Esophagus muscularis mucosa (tissue), 4 donors: ENCODE measurements around the gene VIPAS39. TPM values are rescaled to one million over a fixed set of nuclear protein-coding genes. Genes with fewer than 3 reads are reported as not detected.

Source experiments
- DNase-seq: peaks from one replicate; pipeline ENCODE4 v3.0.0-alpha.2; 2017; ENCODE audit errors: extremely low spot score
- H3K27ac ChIP-seq, 4 donors: fragments of 200-600 bp; sonication (generic); replicated peaks in 1 of 4; 1 replicate in 3 of 4; 2 replicates in 1 of 4; pipeline ENCODE4 v1.5.1; 2016 to 2019; ENCODE audit warnings: mild to moderate bottlenecking in 1 of 4
- H3K27me3 ChIP-seq, 4 donors: fragments of 200-600 bp; sonication (generic); one replicate each; pipeline versions ENCODE4 v1.5.1 to v1.6.0; 2016 to 2019
- H3K36me3 ChIP-seq, 4 donors: fragments of 200-600 bp; sonication (generic); one replicate each; pipeline ENCODE4 v1.5.1; 2016 to 2019
- H3K4me1 ChIP-seq, 4 donors: fragments of 200-600 bp; sonication (generic); one replicate each; pipeline ENCODE4 v1.5.1; 2016 to 2019
- H3K4me3 ChIP-seq, 4 donors: fragments of 200-600 bp; sonication (generic); 1 replicate in 2 of 4; 2 replicates in 2 of 4; pipeline ENCODE4 v1.5.1; 2016 to 2019; ENCODE audit warnings: mild to moderate bottlenecking in 4 of 4, moderate library complexity in 1 of 4
- H3K9me3 ChIP-seq, 4 donors: fragments of 200-600 bp; sonication (generic); 1 replicate in 3 of 4; 2 replicates in 1 of 4; pipeline ENCODE4 v1.5.1; 2016 to 2019
- CTCF ChIP-seq, 3 experiments: fragments of 200-600 bp in 2 of 3; fragments of 450-650 bp in 1 of 3; sonication (generic) in 2 of 3; IDR thresholded peaks; one replicate each; pipeline ENCODE4 v1.5.1; 2017 to 2019; ENCODE audit warnings: antibody characterized with exemption in 3 of 3, mild to moderate bottlenecking in 2 of 3, moderate library complexity in 1 of 3
- EP300 ChIP-seq: sonication (generic); formaldehyde crosslinking; IDR thresholded peaks from one replicate; pipeline ENCODE4 v1.6.1; 2017; ENCODE audit warnings: antibody characterized with exemption
- POLR2A ChIP-seq: fragments of 450-650 bp; IDR thresholded peaks from one replicate; pipeline ENCODE4 v1.6.1; 2017; ENCODE audit warnings: antibody characterized with exemption, moderate library complexity, mild to moderate bottlenecking, low read depth
- POLR2AphosphoS5 ChIP-seq, 2 donors: sonication (generic); formaldehyde crosslinking; IDR thresholded peaks; one replicate each; pipeline ENCODE4 v1.6.1; 2017; ENCODE audit warnings: antibody characterized with exemption in 2 of 2
- WGBS: methylation state at CpG from one replicate; pipeline ENCODE4 v1.1.5; 2018; 5-methylcytosine and 5-hydroxymethylcytosine counted together
- intact Hi-C: fragments of 100-400 bp; cut with DNase I; formaldehyde crosslinking; loops from one replicate; pipeline ENCODE4 v1.15.1; 2023
- total RNA-seq, 4 donors: library from RNA; depleted of rRNA; stranded (reverse); fragments of >200 nt; gene quantifications; one replicate each; pipeline versions ENCODE4 v1.1.0 to v1.2.1, GENCODE V29; 2016

VIPAS39 gene
- total RNA-seq, 4 donors from 2014 or later, result 14.1 to 22.9 (median 17.8) TPM

GRCh38 chr14:77490347-77490986 lies 33.1 kb upstream of the VIPAS39 start:
- Histone ChIP-seq H3K4me3 (no peak overlapping the region), H3K27me3 (no peaks in the 10 kb centered on the region), H3K27ac (no peak overlapping the region), H3K36me3 (no peaks in the 10 kb centered on the region), H3K9me3 (no peaks in the 10 kb centered on the region), H3K4me1 (peaks cover 0 to 4% (median 0%) of the 10 kb centered on the region in 4 donors)
- no peak for DNase-seq
- WGBS, result 89% methylated on average over 8 of the region's 8 CpGs
- intact Hi-C loops, result no loop called here
- TF ChIP-seq POLR2AphosphoS5 (IDR thresholded peaks at IDR 0.05) (no peak), POLR2A (no peak), CTCF (IDR thresholded peaks at IDR 0.05) (no peak)

GRCh38 chr14:77489041-77489440 lies 31.6 kb upstream of the VIPAS39 start:
- Histone ChIP-seq H3K27ac (no peak overlapping the region), H3K9me3 (no peaks in the 10 kb centered on the region), H3K4me3 (no peak overlapping the region), H3K27me3 (no peaks in the 10 kb centered on the region), H3K36me3 (no peaks in the 10 kb centered on the region), H3K4me1 (no peaks in the 10 kb centered on the region)
- intact Hi-C loops, result no loop called here
- WGBS, result 88% methylated on average over 6 of the region's 6 CpGs
- TF ChIP-seq CTCF (IDR thresholded peaks at IDR 0.05) (no peak), POLR2A (no peak), POLR2AphosphoS5 (IDR thresholded peaks at IDR 0.05) (no peak), EP300 (no peak)
- DNase-seq, result no peak

- H3K4me3 ChIP-seq, result no peak overlapping the region
- no peaks in the 10 kb centered on the region for H3K36me3 ChIP-seq
- WGBS, result 78% methylated on average over 7 of the region's 7 CpGs
- intact Hi-C loops, result no loop called here
- no peaks in the 10 kb centered on the region for H3K4me1 ChIP-seq
- DNase-seq, result no peak
- no peak overlapping the region for H3K27ac ChIP-seq
- H3K9me3 ChIP-seq, result no peaks in the 10 kb centered on the region
- TF ChIP-seq POLR2AphosphoS5 (IDR thresholded peaks at IDR 0.05), result no peak
- TF ChIP-seq CTCF (IDR thresholded peaks at IDR 0.05), result no peak
- TF ChIP-seq EP300, result no peak
- TF ChIP-seq POLR2A, result no peak
- no peaks in the 10 kb centered on the region for H3K27me3 ChIP-seq
These were observed 31.2 kb upstream of the VIPAS39 start for GRCh38 chr14:77488558-77488957.

- WGBS, result 86% methylated on average over 7 of the region's 7 CpGs
- intact Hi-C loops, result no loop called here
- H3K27me3 ChIP-seq, result no peaks in the 10 kb centered on the region
- no peak overlapping the region for H3K27ac ChIP-seq
- no peaks in the 10 kb centered on the region for H3K36me3 ChIP-seq
- no peaks in the 10 kb centered on the region for H3K9me3 ChIP-seq
- TF ChIP-seq POLR2AphosphoS5 (IDR thresholded peaks at IDR 0.05), result no peak
- no peak for TF ChIP-seq EP300
- no peak for TF ChIP-seq POLR2A
- TF ChIP-seq CTCF (IDR thresholded peaks at IDR 0.05), result no peak
- no peak overlapping the region for H3K4me3 ChIP-seq
- no peaks in the 10 kb centered on the region for H3K4me1 ChIP-seq
- no peak for DNase-seq
These were observed 28.7 kb upstream of the VIPAS39 start for GRCh38 chr14:77485901-77486678.

GRCh38 chr14:77485256-77485655 lies 27.9 kb upstream of the VIPAS39 start:
- Histone ChIP-seq H3K27ac (no peak overlapping the region), H3K4me3 (no peak overlapping the region), H3K9me3 (no peaks in the 10 kb centered on the region), H3K27me3 (no peaks in the 10 kb centered on the region), H3K36me3 (no peaks in the 10 kb centered on the region), H3K4me1 (no peaks in the 10 kb centered on the region)
- intact Hi-C loops, result no loop called here
- DNase-seq, result no peak
- TF ChIP-seq POLR2AphosphoS5 (IDR thresholded peaks at IDR 0.05) (no peak), POLR2A (no peak), EP300 (no peak), CTCF (IDR thresholded peaks at IDR 0.05) (no peak)
- 80% methylated on average over 1 of the region's 3 CpGs for WGBS
